Activated T-helper 1 cell treated with anti-CD3 and anti-CD28 coated beads, Interleukin-12 subunit alpha, Interleukin-12 subunit beta, Interleukin-2, Interleukin-4 antibody, amounts not matched to agents 30 ng/mL and 10 ng/mL and 1 ng/mL, durations not matched to agents 14 hours and 24 hours and 36 hours (primary cell): ENCODE results near the gene MALT1. TPM values are rescaled to one million over a fixed set of nuclear protein-coding genes. Genes with fewer than 3 reads are reported as not detected.
"Not testable (repeated sequence)": the region's sequence is repeated elsewhere in the genome, so short reads cannot be mapped to it uniquely, and the experiment has no call there.

Experiments used
- DNase-seq: peaks from one replicate; pipeline ENCODE4 v3.0.0; 2021; ENCODE audit warnings: low spot score
- H3K27ac Mint-ChIP-seq: one replicate; pipeline ENCODE4 v1.8.0; 2021; ENCODE audit warnings: mild to moderate bottlenecking, mixed read lengths
- H3K27me3 Mint-ChIP-seq: one replicate; pipeline ENCODE4 v1.8.0; 2022; ENCODE audit warnings: mild to moderate bottlenecking, moderate library complexity, mixed read lengths; ENCODE audit not compliant: insufficient read depth
- H3K36me3 Mint-ChIP-seq: one replicate; pipeline ENCODE4 v1.8.0; 2021; ENCODE audit warnings: low read depth, mixed read lengths
- H3K4me1 Mint-ChIP-seq: one replicate; pipeline ENCODE4 v1.8.0; 2021; ENCODE audit warnings: low read depth, mixed read lengths
- H3K4me3 Mint-ChIP-seq: one replicate; pipeline ENCODE4 v1.8.0; 2021; ENCODE audit warnings: mild to moderate bottlenecking, moderate library complexity, mixed read lengths
- H3K9me3 Mint-ChIP-seq: one replicate; pipeline ENCODE4 v1.8.0; 2021; ENCODE audit warnings: mixed read lengths
- intact Hi-C: fragments of 100-400 bp; cut with micrococcal nuclease; formaldehyde crosslinking; loops from one replicate; pipeline ENCODE4 v1.15.1; 2024
- total RNA-seq: library from RNA; stranded (reverse); gene quantifications from 2 replicates; pipeline ENCODE4 v1.2.3, GENCODE V29; 2022

Gene MALT1
- total RNA-seq, 1 donor from 2014 or later = 32.4 TPM

- H3K9me3 Mint-ChIP-seq = peaks cover 3% of the 10 kb centered on the region
- no peaks in the 10 kb centered on the region for H3K27me3 Mint-ChIP-seq
- H3K4me1 Mint-ChIP-seq = peaks cover 31% of the 10 kb centered on the region
- no peak for DNase-seq
- intact Hi-C loops = loop anchor here (1.0 kb wide), 1 partner anchor 8 kb away; no protein-coding TSS in a partner anchor
- H3K27ac Mint-ChIP-seq = no peak overlapping the region
- H3K4me3 Mint-ChIP-seq = no peak overlapping the region
- peaks cover 3% of the 10 kb centered on the region for H3K36me3 Mint-ChIP-seq
These were observed 30.8 kb upstream of the MALT1 start for GRCh38 chr18:58640428-58640805.

GRCh38 chr18:58640891-58641610 lies 30.2 kb upstream of the MALT1 start:
- intact Hi-C loops = loop anchor here (1.0 kb wide), 1 partner anchor 7 kb away; no protein-coding TSS in a partner anchor
- H3K27me3 Mint-ChIP-seq = no peaks in the 10 kb centered on the region
- H3K4me1 Mint-ChIP-seq = peaks cover 25% of the 10 kb centered on the region
- peaks cover 1% of the 10 kb centered on the region for H3K9me3 Mint-ChIP-seq
- DNase-seq = no peak
- H3K27ac Mint-ChIP-seq = no peak overlapping the region
- H3K36me3 Mint-ChIP-seq = peaks cover 1% of the 10 kb centered on the region
- H3K4me3 Mint-ChIP-seq = no peak overlapping the region

- H3K4me3 Mint-ChIP-seq, H3K36me3 Mint-ChIP-seq, H3K27ac Mint-ChIP-seq, H3K9me3 Mint-ChIP-seq, H3K27me3 Mint-ChIP-seq, intact Hi-C loops, DNase-seq: not testable (repeated sequence)
- peaks cover 17% of the 10 kb centered on the region for H3K4me1 Mint-ChIP-seq
These were observed 27.7 kb upstream of the MALT1 start for GRCh38 chr18:58643557-58643956.

GRCh38 chr18:58645398-58645797 lies 25.9 kb upstream of the MALT1 start:
- intact Hi-C loops = no loop called here
- Mint-ChIP-seq H3K36me3 (peaks cover 6% of the 10 kb centered on the region), H3K27me3 (no peaks in the 10 kb centered on the region), H3K9me3 (no peaks in the 10 kb centered on the region), H3K27ac (no peak overlapping the region), H3K4me3 (no peak overlapping the region), H3K4me1 (peaks cover 27% of the 10 kb centered on the region)
- no peak for DNase-seq

- Mint-ChIP-seq H3K27me3 (no peaks in the 10 kb centered on the region), H3K36me3 (peaks cover 8% of the 10 kb centered on the region), H3K4me1 (peaks cover 34% of the 10 kb centered on the region), H3K9me3 (no peaks in the 10 kb centered on the region), H3K27ac (no peak overlapping the region), H3K4me3 (no peak overlapping the region)
- intact Hi-C loops = no loop called here
- DNase-seq = no peak
These were observed 24.9 kb upstream of the MALT1 start for GRCh38 chr18:58646334-58646862.

GRCh38 chr18:58649966-58650816 lies 21.1 kb upstream of the MALT1 start:
- Mint-ChIP-seq H3K27me3 (no peaks in the 10 kb centered on the region), H3K4me3 (peak overlapping the region; percentile 6), H3K27ac (peak overlapping the region; percentile 69), H3K9me3 (peaks cover 21% of the 10 kb centered on the region), H3K4me1 (peaks cover 65% of the 10 kb centered on the region), H3K36me3 (peaks cover 21% of the 10 kb centered on the region)
- DNase-seq = peak; percentile 73
- intact Hi-C loops = loop anchor here (1.0 kb wide), 8 partner anchors 8 to 108 kb away; partner anchors contain the start of gene MALT1

- intact Hi-C loops = loop anchor here (1.0 kb wide), 8 partner anchors 7 to 109 kb away; partner anchors contain the start of gene MALT1
- not testable (repeated sequence) for DNase-seq, H3K27ac Mint-ChIP-seq, H3K27me3 Mint-ChIP-seq
- H3K4me3 Mint-ChIP-seq = peak overlapping the region; percentile 6
- peaks cover 21% of the 10 kb centered on the region for H3K36me3 Mint-ChIP-seq
- peaks cover 65% of the 10 kb centered on the region for H3K4me1 Mint-ChIP-seq
- peaks cover 23% of the 10 kb centered on the region for H3K9me3 Mint-ChIP-seq
These were observed 20.4 kb upstream of the MALT1 start for GRCh38 chr18:58650830-58651229.

GRCh38 chr18:58653144-58653722 lies 18.0 kb upstream of the MALT1 start:
- Mint-ChIP-seq H3K27ac (peak overlapping the region; percentile 50), H3K9me3 (peaks cover 23% of the 10 kb centered on the region), H3K36me3 (peaks cover 20% of the 10 kb centered on the region), H3K4me1 (peaks cover 74% of the 10 kb centered on the region)
- H3K27me3 Mint-ChIP-seq, intact Hi-C loops, DNase-seq, H3K4me3 Mint-ChIP-seq: not testable (repeated sequence)

GRCh38 chr18:58653814-58654509 lies 17.3 kb upstream of the MALT1 start:
- Mint-ChIP-seq H3K4me3 (no peak overlapping the region), H3K4me1 (peaks cover 69% of the 10 kb centered on the region), H3K9me3 (peaks cover 23% of the 10 kb centered on the region), H3K27ac (no peak overlapping the region), H3K36me3 (peaks cover 18% of the 10 kb centered on the region), H3K27me3 (no peaks in the 10 kb centered on the region)
- DNase-seq = no peak
- intact Hi-C loops = no loop called here

- no peak overlapping the region for H3K27ac Mint-ChIP-seq
- H3K4me1 Mint-ChIP-seq = peaks cover 66% of the 10 kb centered on the region
- H3K4me3 Mint-ChIP-seq = no peak overlapping the region
- peaks cover 23% of the 10 kb centered on the region for H3K9me3 Mint-ChIP-seq
- H3K36me3 Mint-ChIP-seq = peaks cover 18% of the 10 kb centered on the region
- H3K27me3 Mint-ChIP-seq = no peaks in the 10 kb centered on the region
- DNase-seq = no peak
- intact Hi-C loops = no loop called here
These were observed 16.2 kb upstream of the MALT1 start for GRCh38 chr18:58654896-58655614.

GRCh38 chr18:58657081-58657480 lies 14.2 kb upstream of the MALT1 start:
- Mint-ChIP-seq H3K9me3 (peaks cover 23% of the 10 kb centered on the region), H3K27me3 (no peaks in the 10 kb centered on the region), H3K4me3 (no peak overlapping the region), H3K36me3 (peaks cover 17% of the 10 kb centered on the region), H3K4me1 (peaks cover 61% of the 10 kb centered on the region), H3K27ac (no peak overlapping the region)
- no peak for DNase-seq
- intact Hi-C loops = no loop called here

- H3K4me3 Mint-ChIP-seq = peak overlapping the region; percentile 34
- H3K27ac Mint-ChIP-seq = peak overlapping the region; percentile 66
- H3K9me3 Mint-ChIP-seq = peaks cover 23% of the 10 kb centered on the region
These were observed 13.8 kb upstream of the MALT1 start for GRCh38 chr18:58657494-58657893.

More at GRCh38 chr18:58657494-58657893, 13.8 kb upstream of the MALT1 start:
- Mint-ChIP-seq H3K27me3 (no peaks in the 10 kb centered on the region), H3K4me1 (peaks cover 59% of the 10 kb centered on the region), H3K36me3 (peaks cover 14% of the 10 kb centered on the region)
- intact Hi-C loops = no loop called here
- no peak for DNase-seq
